ENCODE measurements around the gene ITGA11. TPM values are rescaled to one million over a fixed set of nuclear protein-coding genes. Genes with fewer than 3 reads are reported as not detected.

Gene ITGA11
- total and polyA plus RNA-seq, 2 of the 13 experiments (the other 11 are each of a cell fraction or from before 2014, with no cell fraction given), result not detected

- TF ChIP-seq ZBTB34 (CRISPR knock-in tag; IDR thresholded peaks at IDR 0.05) (no peak), HES4 (CRISPR knock-in tag; IDR thresholded peaks at IDR 0.05; ENCODE audit: borderline replicate concordance) (no peak), IKZF4 (CRISPR knock-in tag; IDR thresholded peaks at IDR 0.05; ENCODE audit: borderline replicate concordance, low read depth, not compliant biosample characterization) (no peak), ELF1 (CRISPR knock-in tag; IDR thresholded peaks at IDR 0.05) (no peak), ISL2 (CRISPR knock-in tag; IDR thresholded peaks at IDR 0.05) (no peak; the same call in 1 of the 2 replicates), SALL2 (CRISPR knock-in tag; IDR thresholded peaks at IDR 0.05) (no peak), ZBTB38 (CRISPR knock-in tag; IDR thresholded peaks at IDR 0.05) (no peak), BORCS8-MEF2B (CRISPR knock-in tag; IDR thresholded peaks at IDR 0.05) (no peak), JUNB (CRISPR knock-in tag; IDR thresholded peaks at IDR 0.05; ENCODE audit: borderline replicate concordance) (no peak), PCBP2 (optimal IDR thresholded peaks at IDR 0.05; ENCODE audit: low read depth, low read length, poor library complexity, severe bottlenecking) (no peak), DZIP1 (CRISPR knock-in tag; IDR thresholded peaks at IDR 0.05) (no peak), MTA1 (CRISPR knock-in tag; IDR thresholded peaks at IDR 0.05; ENCODE audit: borderline replicate concordance) (no peak), NR2F2 (IDR thresholded peaks at IDR 0.05; ENCODE audit: borderline replicate concordance, low read depth) (no peak; the same call in 1 of the 2 replicates), SP1 (IDR thresholded peaks at IDR 0.05) (no peak), SP1 (CRISPR knock-in tag; IDR thresholded peaks at IDR 0.05) (no peak), MTERF4 (CRISPR knock-in tag; IDR thresholded peaks at IDR 0.05) (0 out of 2 replicates have a peak, but pooled peaks have one; percentile 27), ZNF33B (CRISPR knock-in tag; IDR thresholded peaks at IDR 0.05) (no peak), HNF1B (CRISPR knock-in tag; IDR thresholded peaks at IDR 0.05) (no peak), ZHX1 (CRISPR knock-in tag; IDR thresholded peaks at IDR 0.05; ENCODE audit: low read depth) (no peak), ATM (IDR thresholded peaks at IDR 0.05; ENCODE audit: borderline replicate concordance) (no peak)
These were observed 131.6 kb downstream of the ITGA11 start (continued) for GRCh38 chr15:68300115-68300940.
